Peyer's patch (tissue), 4 donors: ENCODE data around the gene CPAMD8. TPM values are rescaled to one million over a fixed set of nuclear protein-coding genes. Genes with fewer than 3 reads are reported as not detected.

Source experiments
- DNase-seq, 3 donors: peaks; one replicate each; pipeline ENCODE4 v3.0.0-alpha.2; 2017 to 2019
- H3K27ac ChIP-seq, 4 donors: fragments of 200-600 bp; sonication (generic); one replicate each; pipeline ENCODE4 v1.5.1; 2016 to 2019
- H3K27me3 ChIP-seq, 2 donors: fragments of 200-600 bp; sonication (generic); one replicate each; pipeline ENCODE4 v1.5.1; 2019
- H3K36me3 ChIP-seq, 3 donors: fragments of 200-600 bp; sonication (generic); one replicate each; pipeline ENCODE4 v1.5.1; 2016 to 2019
- H3K4me1 ChIP-seq, 4 donors: fragments of 200-600 bp; sonication (generic); one replicate each; pipeline ENCODE4 v1.5.1; 2016 to 2019
- H3K4me3 ChIP-seq, 4 donors: fragments of 200-600 bp; sonication (generic); 1 replicate in 3 of 4; 2 replicates in 1 of 4; pipeline ENCODE4 v1.5.1; 2016 to 2019; ENCODE audit warnings: mild to moderate bottlenecking in 1 of 4
- H3K9me3 ChIP-seq, 4 donors: fragments of 200-600 bp; sonication (generic); one replicate each; pipeline ENCODE4 v1.5.1; 2016 to 2019; ENCODE audit warnings: mild to moderate bottlenecking in 1 of 4
- CTCF ChIP-seq, 6 experiments: fragments of 450-650 bp in 4 of 6; fragments of 200-600 bp in 2 of 6; sonication (generic) in 1 of 6; IDR thresholded peaks; one replicate each; pipeline ENCODE4 v1.5.1; 2017 to 2019; ENCODE audit warnings: antibody characterized with exemption in 6 of 6, mild to moderate bottlenecking in 3 of 6, moderate library complexity in 1 of 6
- POLR2A ChIP-seq, 2 donors: fragments of 450-650 bp; IDR thresholded peaks; one replicate each; pipeline ENCODE4 v1.5.1; 2017; ENCODE audit warnings: antibody characterized with exemption in 2 of 2, mild to moderate bottlenecking in 2 of 2, moderate library complexity in 2 of 2
- total RNA-seq, 4 donors: library from RNA; depleted of rRNA; stranded (reverse); fragments of >200 nt; gene quantifications; one replicate each; pipeline ENCODE4 v1.1.0, GENCODE V29; 2016

The CPAMD8 gene
- total RNA-seq, 4 donors from 2014 or later: 2.6 to 10.7 (median 5.2) TPM

GRCh38 chr19:16868423-16869130 lies 158.0 kb downstream of the CPAMD8 start:
- Histone ChIP-seq H3K36me3 (peaks cover 0 to 87% (median 0%) of the 10 kb centered on the region in 3 donors), H3K27me3 (no peaks in the 10 kb centered on the region), H3K4me1 (no peaks in the 10 kb centered on the region), H3K27ac (no peak overlapping the region), H3K9me3 (no peaks in the 10 kb centered on the region), H3K4me3 (no peak overlapping the region)
- no peak for DNase-seq
- no peak for TF ChIP-seq POLR2A (IDR thresholded peaks at IDR 0.05)
- no peak for TF ChIP-seq CTCF (IDR thresholded peaks at IDR 0.05)

DNA sequence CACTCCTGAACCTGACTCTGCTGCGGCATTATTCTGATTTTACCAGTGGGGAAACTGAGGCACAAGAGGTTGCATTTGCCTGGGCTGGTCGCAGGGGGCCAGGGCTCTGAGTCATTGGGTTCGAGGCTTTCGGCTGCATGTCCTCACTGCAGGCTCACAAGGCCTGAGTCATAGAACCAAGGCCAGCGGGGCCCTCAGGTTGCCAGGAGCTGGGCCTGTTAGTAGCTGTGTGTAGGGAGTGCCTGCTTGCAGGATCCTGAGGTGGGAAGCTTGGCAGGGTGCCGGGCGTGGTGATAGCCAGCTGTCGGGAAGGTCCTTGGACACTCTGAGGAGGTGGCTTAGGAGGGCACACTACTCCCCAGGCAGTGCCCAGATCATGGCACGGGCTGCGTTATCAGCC lies 159.4 kb downstream of the CPAMD8 start:
- H3K9me3 ChIP-seq: no peaks in the 10 kb centered on the region
- TF ChIP-seq POLR2A (IDR thresholded peaks at IDR 0.05): no peak
- no peak for TF ChIP-seq CTCF (IDR thresholded peaks at IDR 0.05)
- H3K36me3 ChIP-seq: peaks cover 0 to 96% (median 5%) of the 10 kb centered on the region in 3 donors
- H3K4me1 ChIP-seq: no peaks in the 10 kb centered on the region
- no peak overlapping the region for H3K4me3 ChIP-seq
- DNase-seq: no peak
- H3K27ac ChIP-seq: no peak overlapping the region
- no peaks in the 10 kb centered on the region for H3K27me3 ChIP-seq

GRCh38 chr19:16862826-16863415 lies 163.7 kb downstream of the CPAMD8 start:
- DNase-seq: no peak
- H3K27ac ChIP-seq: no peak overlapping the region
- TF ChIP-seq POLR2A (IDR thresholded peaks at IDR 0.05) (no peak), CTCF (IDR thresholded peaks at IDR 0.05) (no peak)
- no peak overlapping the region for H3K4me3 ChIP-seq
- no peaks in the 10 kb centered on the region for H3K27me3 ChIP-seq
- H3K4me1 ChIP-seq: no peaks in the 10 kb centered on the region
- H3K9me3 ChIP-seq: no peaks in the 10 kb centered on the region
- H3K36me3 ChIP-seq: peaks cover 0 to 55% (median 5%) of the 10 kb centered on the region in 3 donors

DNA sequence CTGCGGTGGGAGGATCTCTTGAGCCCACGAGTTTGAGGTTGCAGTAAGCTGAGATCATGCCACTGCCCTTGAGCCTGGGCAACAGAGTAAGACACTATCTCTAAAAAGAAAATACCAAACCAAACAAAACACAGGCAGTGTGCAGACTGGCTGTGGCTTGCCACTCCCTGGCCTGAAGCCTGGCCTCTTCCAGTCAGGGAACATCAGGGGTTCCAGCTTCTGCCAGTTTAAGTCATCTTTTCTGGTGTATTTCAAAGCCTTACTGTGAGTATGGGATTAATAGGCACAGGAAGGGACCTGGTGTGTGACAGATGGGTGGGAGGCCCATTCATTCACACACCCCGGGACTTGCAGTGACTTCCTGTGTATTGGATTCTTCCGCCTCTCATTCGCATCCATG lies 164.8 kb downstream of the CPAMD8 start:
- TF ChIP-seq POLR2A (IDR thresholded peaks at IDR 0.05): no peak
- no peak for TF ChIP-seq CTCF (IDR thresholded peaks at IDR 0.05)
- no peaks in the 10 kb centered on the region for H3K9me3 ChIP-seq

DNA sequence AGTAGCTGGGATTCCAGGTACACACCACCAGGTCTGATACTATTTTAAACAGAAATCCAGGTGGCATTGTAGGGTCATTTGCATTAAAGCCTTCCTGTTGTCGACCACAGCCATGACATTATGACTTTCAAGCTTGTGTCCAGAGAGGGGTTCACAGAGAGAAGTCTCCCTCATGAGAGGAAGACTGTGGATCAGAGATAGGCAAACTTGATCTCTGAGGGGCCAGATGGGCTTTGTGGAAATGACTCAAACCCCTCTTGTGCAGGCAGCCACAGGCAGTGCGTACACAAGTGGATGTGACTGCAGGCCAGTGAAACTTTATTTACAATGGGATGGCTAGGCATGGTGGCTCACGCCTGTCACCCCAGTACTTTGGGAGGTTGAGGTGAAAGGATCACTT lies 165.6 kb downstream of the CPAMD8 start:
- H3K4me1 ChIP-seq: no peaks in the 10 kb centered on the region
- peaks cover 0 to 36% (median 5%) of the 10 kb centered on the region in 3 donors for H3K36me3 ChIP-seq
- DNase-seq: no peak
- no peak overlapping the region for H3K27ac ChIP-seq
- no peak overlapping the region for H3K4me3 ChIP-seq
- H3K27me3 ChIP-seq: no peaks in the 10 kb centered on the region
- H3K9me3 ChIP-seq: no peaks in the 10 kb centered on the region
- TF ChIP-seq CTCF (IDR thresholded peaks at IDR 0.05): no peak

More for the DNA sequence above, 164.8 kb downstream of the CPAMD8 start:
- Histone ChIP-seq H3K27ac (no peak overlapping the region), H3K4me3 (no peak overlapping the region), H3K4me1 (no peaks in the 10 kb centered on the region), H3K36me3 (peaks cover 0 to 44% (median 5%) of the 10 kb centered on the region in 3 donors), H3K27me3 (no peaks in the 10 kb centered on the region)
- no peak for DNase-seq
